Right lung (tissue), 5 donors: Measurements from ENCODE around the gene CSNK1E. TPM values are rescaled to one million over a fixed set of nuclear protein-coding genes. Genes with fewer than 3 reads are reported as not detected.

Experiments
- DNase-seq, 2 donors: peaks; one replicate each; pipeline ENCODE4 v3.0.0-alpha.2; 2013
- polyA plus RNA-seq, 5 donors: library from polyadenylated mRNA; unstranded; fragments of 120-200 nt; gene quantifications; one replicate each; pipeline versions ENCODE4 v1.2.1 to v1.2.3, GENCODE V29; 2013; ENCODE audit warnings: inconsistent platforms in 1 of 5, low replicate concordance in 1 of 5; ENCODE audit not compliant: insufficient read length in 5 of 5, insufficient read depth in 1 of 5

Gene CSNK1E
- polyA plus RNA-seq, 5 donors = 148 to 201 (median 194) TPM

- no peak for DNase-seq
These were observed 21.6 kb upstream of the CSNK1E start for GRCh38 chr22:38338772-38339379.

- no peak for DNase-seq
These were observed 19.5 kb upstream of the CSNK1E start for GRCh38 chr22:38336699-38337098.

- no peak for DNase-seq
These were observed 17.8 kb upstream of the CSNK1E start for GRCh38 chr22:38335077-38335476.

- DNase-seq = no peak
These were observed 10.6 kb upstream of the CSNK1E start for GRCh38 chr22:38327805-38328204.

GRCh38 chr22:38327396-38327795, 10.2 kb upstream of the CSNK1E start:
- DNase-seq = no peak

GRCh38 chr22:38325587-38325986, 8.4 kb upstream of the CSNK1E start:
- DNase-seq = no peak

GRCh38 chr22:38320605-38321402, 3.6 kb upstream of the CSNK1E start:
- DNase-seq = no peak

GRCh38 chr22:38318792-38319773, 1.9 kb upstream of the CSNK1E start:
- DNase-seq = no peak

GRCh38 chr22:38317995-38318715, 922 bp upstream of the CSNK1E start:
- peak; percentile 20 to 23 for DNase-seq

- peak; percentile 77 to 84 for DNase-seq
These were observed 690 bp downstream of the CSNK1E start for GRCh38 chr22:38316364-38317121.

GRCh38 chr22:38315823-38316363, 1.3 kb downstream of the CSNK1E start:
- DNase-seq = no peak

- DNase-seq = peak in 1 of 2 donors; percentile 23
These were observed 2.1 kb downstream of the CSNK1E start for GRCh38 chr22:38314933-38315822.

- peak in 1 of 2 donors; percentile 23 for DNase-seq
These were observed 2.9 kb downstream of the CSNK1E start for GRCh38 chr22:38314051-38314932.

GRCh38 chr22:38313384-38313955, 3.8 kb downstream of the CSNK1E start:
- DNase-seq = peak; percentile 80 to 82

GRCh38 chr22:38312261-38312800, 4.9 kb downstream of the CSNK1E start:
- DNase-seq = no peak

- no peak for DNase-seq
These were observed 6.0 kb downstream of the CSNK1E start for GRCh38 chr22:38311323-38311620.

GRCh38 chr22:38310518-38311322, 6.5 kb downstream of the CSNK1E start:
- no peak for DNase-seq
